ENCODE measurements around the gene FBXL16.
"Not testable (repeated sequence)": the region's sequence is repeated elsewhere in the genome, so short reads cannot be mapped to it uniquely, and the experiment has no call there.

FBXL16 gene, protein sequence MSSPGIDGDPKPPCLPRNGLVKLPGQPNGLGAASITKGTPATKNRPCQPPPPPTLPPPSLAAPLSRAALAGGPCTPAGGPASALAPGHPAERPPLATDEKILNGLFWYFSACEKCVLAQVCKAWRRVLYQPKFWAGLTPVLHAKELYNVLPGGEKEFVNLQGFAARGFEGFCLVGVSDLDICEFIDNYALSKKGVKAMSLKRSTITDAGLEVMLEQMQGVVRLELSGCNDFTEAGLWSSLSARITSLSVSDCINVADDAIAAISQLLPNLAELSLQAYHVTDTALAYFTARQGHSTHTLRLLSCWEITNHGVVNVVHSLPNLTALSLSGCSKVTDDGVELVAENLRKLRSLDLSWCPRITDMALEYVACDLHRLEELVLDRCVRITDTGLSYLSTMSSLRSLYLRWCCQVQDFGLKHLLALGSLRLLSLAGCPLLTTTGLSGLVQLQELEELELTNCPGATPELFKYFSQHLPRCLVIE

DNA sequence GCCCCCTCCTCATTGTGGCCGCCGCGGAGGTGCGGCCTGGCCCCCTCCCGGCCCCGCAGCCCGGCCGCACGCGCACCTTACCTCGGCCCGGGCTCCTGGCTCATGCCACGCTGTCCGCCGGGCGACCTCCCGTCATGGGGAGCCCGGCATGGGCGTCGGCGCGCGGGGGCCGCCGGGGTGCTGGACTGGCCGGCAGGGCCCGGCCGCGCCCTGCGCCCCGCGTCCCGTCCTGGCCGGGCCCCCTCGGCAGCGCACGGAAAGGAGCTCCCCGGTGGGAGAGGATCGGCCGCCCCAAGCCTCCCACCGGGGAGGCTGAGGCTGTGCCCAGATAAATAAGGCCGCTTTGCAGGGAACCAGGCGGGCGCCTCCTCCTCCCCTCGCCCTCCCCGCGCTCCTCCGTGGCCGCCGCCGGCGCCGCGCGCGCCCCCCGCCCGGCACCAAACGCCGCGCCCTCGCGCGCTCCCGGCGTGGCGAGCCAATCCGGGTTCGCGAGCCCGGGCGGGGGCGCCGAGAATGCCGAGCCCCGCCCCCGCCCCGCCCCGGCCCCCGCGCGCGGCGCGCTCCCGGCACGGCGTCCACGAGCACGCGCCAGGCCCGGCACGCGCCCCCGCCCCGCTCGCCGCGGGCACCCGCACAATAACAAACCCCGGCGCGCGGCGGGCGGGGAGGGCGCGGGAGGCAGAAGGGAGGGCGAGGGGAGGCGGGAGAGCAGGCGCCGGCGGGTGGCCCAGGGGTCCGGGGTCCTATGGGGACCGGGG lies at the start of gene FBXL16:
TSS of gene FBXL16 (minus strand) at position 371 of the 758 bp plus-strand sequence. CDS start 8,396 bp downstream, outside the sequence.
- DNase-seq: no peak

DNA sequence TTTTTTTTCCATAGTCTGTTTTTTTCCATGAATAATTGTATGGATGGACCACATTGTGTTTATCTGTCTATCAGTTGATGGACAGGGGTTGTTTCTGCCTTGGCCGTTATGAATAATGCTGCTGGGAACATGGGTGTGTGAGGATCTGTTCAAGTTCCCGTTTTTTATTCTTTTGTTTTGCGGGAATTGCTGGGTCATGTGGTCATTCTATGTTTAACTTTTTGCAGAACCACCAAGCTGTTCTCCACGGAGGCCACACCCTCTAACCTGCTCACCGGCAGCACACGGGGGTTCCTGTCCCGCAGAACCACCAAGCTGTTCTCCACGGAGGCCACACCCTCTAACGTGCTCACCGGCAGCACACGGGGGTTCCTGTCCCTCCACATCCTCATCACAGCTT lies 49.1 kb upstream of the FBXL16 start:
- DNase-seq: no peak

- not testable (repeated sequence) for DNase-seq
These were observed 48.6 kb upstream of the FBXL16 start for GRCh38 chr16:754121-754607.

GRCh38 chr16:752007-752312 lies 46.4 kb upstream of the FBXL16 start:
- DNase-seq: no peak

DNA sequence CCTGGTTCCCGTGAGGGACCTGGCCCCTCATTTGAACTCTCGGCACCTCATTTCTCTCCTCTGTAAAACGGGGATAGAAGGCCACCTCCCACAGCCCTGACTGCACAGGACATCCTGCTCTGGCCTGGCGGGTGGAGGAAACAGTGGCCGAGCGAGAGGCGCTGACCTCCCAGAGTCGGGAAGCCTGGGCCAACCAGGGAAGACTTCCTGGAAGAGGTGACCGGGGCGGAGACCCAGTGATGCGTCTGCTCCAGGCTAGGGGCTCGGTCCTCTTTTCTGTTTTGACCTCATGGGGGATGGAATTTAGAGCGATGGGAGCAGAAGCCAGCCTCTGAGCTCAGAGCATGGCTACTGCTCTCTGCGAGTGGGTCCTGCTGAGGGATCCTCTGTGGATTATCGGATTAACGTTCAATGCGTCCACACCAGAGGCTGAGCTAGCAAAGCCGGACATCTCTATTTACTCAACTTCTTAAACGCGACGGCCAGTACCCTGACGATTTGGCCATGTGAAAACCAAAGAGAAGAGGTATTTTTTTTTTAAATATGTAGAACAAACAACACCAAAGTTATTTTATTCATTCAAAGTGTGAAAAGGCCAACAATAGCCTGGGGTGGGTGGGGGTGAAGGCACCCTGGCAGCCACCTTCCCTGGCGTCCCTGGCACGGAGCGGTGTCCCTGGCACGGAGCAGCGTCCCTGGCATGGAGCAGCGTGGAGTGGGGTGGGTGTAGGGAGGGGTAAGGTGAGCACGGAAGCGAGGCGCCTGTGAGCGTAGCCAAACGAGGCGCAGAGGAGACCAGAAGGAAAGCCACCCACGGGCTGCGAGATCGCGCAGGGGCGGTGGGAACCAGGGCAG lies 45.8 kb upstream of the FBXL16 start:
- no peak for DNase-seq

GRCh38 chr16:750485-750884 lies 44.9 kb upstream of the FBXL16 start:
- DNase-seq: no peak

DNA sequence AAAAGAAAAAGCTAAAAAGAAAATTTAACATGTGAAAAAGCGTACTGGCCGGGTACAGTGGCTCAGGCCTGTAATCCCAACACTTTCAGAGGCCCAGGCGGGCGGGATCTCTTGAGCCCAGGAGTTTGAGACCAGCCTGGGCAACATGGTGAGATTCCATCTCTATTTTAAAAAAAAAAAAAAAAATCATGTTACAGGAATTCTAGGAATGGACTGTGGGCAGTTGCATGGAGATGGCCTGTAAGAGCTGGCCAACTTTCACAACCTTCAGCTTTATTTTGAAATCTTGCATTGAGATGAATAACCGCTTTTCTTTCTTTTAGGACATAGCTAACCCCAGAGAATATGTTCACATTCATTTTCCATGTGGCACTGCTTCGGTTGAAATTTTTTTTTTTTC lies 43.4 kb upstream of the FBXL16 start:
- peak; percentile 73 for DNase-seq

GRCh38 chr16:747978-748746 lies 42.6 kb upstream of the FBXL16 start:
- no peak for DNase-seq

GRCh38 chr16:746637-747036 lies 41.0 kb upstream of the FBXL16 start:
- DNase-seq: no peak

- no peak for DNase-seq
These were observed 40.1 kb upstream of the FBXL16 start for GRCh38 chr16:745739-746138.

DNA sequence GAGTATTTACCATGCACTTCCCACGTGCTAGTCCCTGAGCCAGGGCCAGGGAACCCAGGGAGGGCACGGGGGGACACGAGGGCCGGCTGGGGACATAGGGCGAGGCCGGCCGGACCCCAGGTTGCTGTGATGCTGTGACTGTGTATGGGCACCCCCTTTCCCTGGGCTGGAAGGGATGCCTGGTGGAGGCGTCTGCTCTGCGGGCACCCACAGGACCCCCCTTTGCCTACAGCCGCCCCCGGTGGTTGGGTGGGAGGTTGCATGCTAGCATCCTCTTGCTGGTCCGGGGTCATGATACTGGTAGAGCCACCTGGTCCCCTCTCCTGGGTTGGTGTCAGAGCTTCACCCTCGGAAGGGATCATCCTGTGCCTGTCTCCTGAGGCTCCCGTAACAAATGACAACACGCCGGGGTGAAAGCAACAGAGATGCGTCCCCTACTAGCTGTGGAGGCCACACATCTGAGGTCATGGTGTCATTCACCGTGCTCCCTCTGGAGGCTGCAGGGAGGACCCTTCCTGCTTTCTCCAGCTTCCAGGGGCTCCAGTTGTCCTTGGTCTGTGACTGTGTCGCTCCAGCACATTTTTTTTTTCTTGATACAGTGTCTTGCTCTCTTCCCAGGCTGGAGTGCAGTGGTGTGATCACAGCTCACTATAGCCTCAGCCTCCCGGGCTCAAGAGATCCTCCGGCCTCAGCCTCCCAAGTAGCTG lies 38.3 kb upstream of the FBXL16 start:
- no peak for DNase-seq

DNA sequence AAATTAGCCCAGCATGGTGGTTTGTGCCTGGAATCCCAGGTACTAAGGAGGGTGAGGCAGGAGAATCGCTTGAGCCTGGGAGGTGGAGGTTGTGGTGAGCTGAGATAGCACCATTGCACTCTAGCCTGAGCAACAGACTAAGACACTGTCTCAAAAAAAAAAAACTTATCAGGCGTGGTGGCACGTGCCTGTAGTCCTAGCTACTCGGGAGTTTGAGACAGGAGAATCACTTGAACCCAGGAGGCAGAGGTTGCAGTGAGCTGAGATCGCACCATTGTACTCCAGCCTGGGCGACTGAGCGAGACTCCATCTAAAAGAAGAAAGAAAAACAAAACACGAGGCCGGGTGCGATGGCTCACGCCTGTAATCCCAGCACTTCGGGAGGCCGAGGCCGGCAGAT lies 37.3 kb upstream of the FBXL16 start:
- DNase-seq: not testable (repeated sequence)

DNA sequence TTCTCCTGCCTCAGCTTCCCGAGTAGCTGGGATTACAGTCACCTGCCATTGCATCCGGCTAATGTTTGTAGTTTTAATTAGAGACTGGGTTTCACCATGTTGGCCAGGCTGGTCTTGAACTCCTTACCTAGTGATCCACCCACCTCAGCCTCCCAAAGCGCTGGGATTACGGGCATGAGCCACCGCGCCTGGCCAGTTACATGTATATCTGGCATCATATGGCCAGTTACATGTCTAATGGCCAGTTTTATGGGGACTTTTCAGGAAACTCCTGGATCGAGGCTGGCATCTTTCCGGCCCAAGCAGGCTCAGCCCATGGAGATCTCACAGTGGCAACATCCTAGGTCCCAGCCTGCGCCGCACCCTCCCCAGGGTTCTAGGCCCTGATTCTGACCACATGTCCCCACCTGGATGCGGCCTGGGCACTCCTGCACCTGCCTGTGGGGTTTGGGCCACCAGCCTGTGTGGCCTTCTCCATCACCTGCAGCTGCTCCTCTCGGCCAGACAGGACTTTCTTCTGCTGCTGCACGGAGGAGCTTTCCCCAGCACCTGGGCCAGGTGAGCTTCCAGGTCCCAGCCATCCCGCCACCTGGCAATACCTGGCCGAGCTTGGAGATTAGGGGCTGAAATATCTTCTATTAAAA lies 36.5 kb upstream of the FBXL16 start:
- no peak for DNase-seq

- peak; percentile 89 for DNase-seq
These were observed 35.3 kb upstream of the FBXL16 start, which contains the start of gene CIAO3 for GRCh38 chr16:740764-741505. Gene CIAO3 (minus strand): TSS chr16:740997. CDS start chr16:740985, 12 bp downstream.

DNA sequence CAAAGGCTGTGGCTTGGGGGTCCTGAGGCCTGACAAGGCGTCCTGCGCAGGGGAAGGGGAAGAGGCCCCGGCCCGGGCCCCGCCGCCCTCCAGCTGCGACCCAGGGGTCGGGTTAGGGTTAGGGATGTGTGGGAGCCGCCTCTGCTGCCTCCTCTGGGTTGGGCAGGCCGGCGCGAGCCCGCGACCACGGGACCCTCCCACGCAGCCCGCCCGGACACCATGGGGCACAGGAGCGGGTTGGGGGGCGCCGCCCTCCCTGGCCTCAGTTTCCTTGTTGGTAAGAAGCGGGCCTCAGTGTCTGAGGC lies 34.8 kb upstream of the FBXL16 start:
- DNase-seq: no peak

DNA sequence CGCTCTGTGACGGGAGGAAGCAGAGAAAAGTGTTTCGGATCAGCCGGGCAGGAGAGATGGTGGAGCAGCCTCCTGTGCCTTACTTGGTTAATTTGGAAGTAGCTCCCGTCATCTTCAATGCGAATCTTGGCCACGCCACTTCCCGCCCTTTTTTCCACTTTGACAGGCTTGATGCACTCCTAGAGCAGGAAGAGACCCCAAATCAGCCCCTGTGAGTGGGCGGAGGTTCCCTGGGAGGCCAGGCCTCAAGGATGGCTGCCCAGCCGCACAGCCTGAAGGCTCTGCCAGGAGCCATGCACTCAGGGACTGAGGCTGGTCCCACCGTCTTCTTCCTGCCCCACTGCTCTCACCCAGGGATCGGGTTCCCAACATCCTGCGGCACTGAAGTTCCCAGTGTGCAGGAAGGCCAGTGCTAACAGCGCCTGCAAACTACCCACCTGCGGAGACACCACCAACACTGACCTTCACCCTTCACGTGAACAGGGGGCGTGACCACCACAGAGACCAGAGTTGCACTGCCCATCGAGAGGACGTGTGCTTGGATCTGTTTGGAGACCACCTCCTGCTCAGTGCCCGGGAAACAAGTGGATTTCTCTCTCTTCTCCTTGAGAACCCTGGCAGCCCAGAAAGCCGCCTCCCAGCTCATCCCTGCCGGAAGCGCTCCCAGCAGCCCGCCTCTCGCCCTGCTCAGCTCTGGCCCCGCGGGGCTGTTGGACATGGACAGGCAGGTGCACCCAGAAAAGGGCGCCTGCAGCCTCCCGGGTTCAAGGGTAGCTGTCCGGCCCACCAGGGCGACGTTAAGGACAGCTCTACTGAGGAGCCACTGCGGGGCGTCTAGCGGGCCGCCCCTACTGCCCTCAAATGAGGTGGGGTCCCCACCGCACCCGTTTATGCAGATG lies 34.2 kb upstream of the FBXL16 start:
- no peak for DNase-seq

DNA sequence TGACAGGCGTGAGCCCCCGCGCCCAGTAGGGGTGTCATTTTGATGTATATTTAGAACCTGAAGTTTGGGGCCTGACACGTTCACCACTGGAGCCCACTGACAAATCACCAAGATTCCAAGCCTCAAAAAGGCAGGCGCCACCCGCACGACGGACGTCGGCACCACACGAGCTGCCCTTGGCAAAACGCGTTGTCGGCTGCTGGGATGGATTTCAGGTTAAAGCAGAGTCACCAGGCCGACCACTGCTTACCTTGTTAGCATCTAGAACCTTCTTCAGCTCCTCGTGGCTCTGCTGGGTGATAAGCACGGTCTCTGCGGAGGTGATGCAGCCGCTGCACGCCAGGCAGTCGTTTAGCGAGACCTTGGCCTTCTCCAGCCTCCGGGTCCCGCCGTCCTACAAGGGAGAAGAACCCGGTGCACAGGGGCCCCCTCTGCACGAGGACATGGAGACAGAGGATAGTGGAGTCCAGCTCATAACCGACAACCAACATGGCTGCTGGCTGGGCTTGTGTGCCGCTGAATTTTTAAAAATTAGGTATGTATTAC lies 31.4 kb upstream of the FBXL16 start:
- DNase-seq: no peak

DNA sequence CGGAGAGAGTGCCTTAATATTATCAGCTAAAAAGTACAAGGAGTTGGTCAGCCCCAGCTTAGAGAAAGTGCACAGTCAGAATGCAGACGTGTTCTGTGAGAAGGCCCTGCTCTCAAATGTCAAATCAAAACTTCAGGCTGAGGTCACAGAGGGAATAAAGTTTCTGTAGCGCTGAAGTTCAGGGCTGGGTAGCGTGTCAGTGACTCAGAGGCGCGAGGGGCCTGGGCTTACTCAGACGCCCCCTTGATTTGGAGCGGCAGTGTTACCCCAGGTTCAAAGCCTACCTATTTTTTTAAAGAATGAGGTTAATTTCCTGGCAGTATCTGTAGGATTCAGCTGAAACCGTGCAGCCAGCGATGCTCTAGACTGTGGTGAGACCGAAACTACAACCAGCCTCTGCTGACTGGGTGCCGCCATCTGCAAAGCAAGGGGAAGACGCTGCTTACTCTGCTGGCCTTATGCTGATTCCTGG lies 30.4 kb upstream of the FBXL16 start:
- no peak for DNase-seq
